ENCODE data around the gene UNC5C.

The UNC5C gene

GRCh38 chr4:95340191-95340590, 208.6 kb downstream of the UNC5C start:
- no peak for DNase-seq (ENCODE audit: low read depth)

GRCh38 chr4:95325665-95326064, 223.1 kb downstream of the UNC5C start:
- no peak for DNase-seq (ENCODE audit: low read depth)

- DNase-seq (ENCODE audit: low read depth), result no peak
Observed at GRCh38 chr4:95319169-95319568, 229.6 kb downstream of the UNC5C start.

DNA sequence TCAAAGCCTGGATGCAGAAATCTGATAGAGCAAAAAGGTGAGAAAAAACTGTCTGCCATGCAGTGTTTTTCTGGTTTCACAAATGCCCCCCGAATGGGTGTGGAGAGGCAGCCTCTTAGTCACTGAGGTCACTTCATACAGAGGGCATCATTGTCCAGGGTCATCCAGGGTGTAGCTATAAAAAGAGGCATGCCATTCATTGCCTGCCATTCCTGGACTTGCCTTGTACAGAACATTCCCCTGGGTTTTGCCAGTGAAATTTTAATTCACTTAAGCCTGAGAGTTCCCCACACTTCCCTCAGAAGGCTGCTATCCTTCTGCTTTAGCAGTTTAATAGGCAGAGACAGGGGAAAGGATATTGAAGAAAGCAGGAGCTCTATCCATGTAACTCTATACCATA, 230.3 kb downstream of the UNC5C start:
- DNase-seq (ENCODE audit: low read depth), result no peak

DNA sequence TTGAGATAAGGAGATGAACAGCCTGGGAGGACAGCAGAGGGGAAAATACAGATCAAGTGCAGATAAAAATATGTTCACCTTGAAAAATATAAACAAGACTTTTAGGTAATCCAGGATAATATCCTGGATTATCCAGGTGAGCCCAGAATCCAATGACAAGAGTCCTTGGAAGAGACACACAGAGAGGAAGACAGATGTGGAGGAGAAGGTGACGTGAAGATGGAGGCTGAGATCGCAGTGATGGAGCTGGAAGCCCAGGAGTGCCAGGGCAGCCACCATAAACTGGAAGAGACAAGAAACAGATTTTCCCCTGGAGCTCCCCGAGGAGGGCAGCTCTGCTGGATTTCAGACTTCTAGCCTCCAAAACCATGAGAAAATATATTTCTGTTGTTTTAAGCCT, 230.7 kb downstream of the UNC5C start:
- DNase-seq (ENCODE audit: low read depth), result no peak

GRCh38 chr4:95317085-95317793, 231.5 kb downstream of the UNC5C start:
- no peak for DNase-seq (ENCODE audit: low read depth)

- no peak for DNase-seq (ENCODE audit: low read depth)
Observed at GRCh38 chr4:95314573-95314972, 234.2 kb downstream of the UNC5C start.

- no peak for DNase-seq (ENCODE audit: low read depth)
Observed at GRCh38 chr4:95304898-95305297, 243.9 kb downstream of the UNC5C start.

- DNase-seq (ENCODE audit: low read depth), result no peak
Observed at GRCh38 chr4:95300304-95300703, 248.5 kb downstream of the UNC5C start.

DNA sequence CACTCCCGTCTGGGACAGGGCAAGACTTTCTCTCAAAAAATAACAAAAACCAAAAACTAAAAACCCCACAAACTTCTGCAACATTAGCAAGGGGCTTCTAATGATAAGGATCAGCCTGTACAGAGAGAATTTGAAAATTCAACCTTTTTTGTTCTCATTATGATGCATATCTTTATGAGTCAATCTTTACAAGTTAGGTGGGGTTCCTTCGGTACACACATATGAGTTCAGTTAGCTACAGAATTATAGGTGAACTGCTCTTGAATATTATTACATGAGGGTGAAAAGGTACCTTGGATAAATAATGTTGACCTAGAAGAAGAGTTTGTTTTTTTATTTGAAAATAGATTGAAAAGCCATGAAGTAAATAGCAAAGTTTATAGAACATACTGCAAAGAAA, 252.7 kb downstream of the UNC5C start:
- DNase-seq (ENCODE audit: low read depth), result no peak

GRCh38 chr4:95295157-95295556, 253.6 kb downstream of the UNC5C start:
- no peak for DNase-seq (ENCODE audit: low read depth)

GRCh38 chr4:95294321-95294720, 254.5 kb downstream of the UNC5C start:
- no peak for DNase-seq (ENCODE audit: low read depth)

DNA sequence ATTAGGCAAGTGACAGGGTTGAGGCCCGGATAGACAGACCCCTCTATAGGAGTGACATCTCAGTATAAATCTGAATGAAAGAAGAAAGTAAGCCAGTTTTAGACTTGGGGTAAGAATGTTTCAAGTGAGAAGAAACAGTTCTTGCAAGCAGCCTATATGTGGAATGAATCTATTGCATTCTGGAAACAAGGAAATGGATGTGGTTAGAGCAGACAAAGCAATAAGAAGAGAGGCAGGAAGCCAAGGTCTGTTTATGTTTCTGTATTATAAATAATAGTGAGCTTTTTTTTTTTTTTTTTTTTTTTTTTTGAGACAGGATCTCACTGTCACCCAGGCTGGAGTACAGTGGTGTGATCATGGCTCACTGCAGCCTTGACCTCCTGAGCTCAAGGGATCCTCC, 255.8 kb downstream of the UNC5C start:
- no peak for DNase-seq (ENCODE audit: low read depth)

- DNase-seq (ENCODE audit: low read depth), result no peak
Observed at GRCh38 chr4:95290702-95291101, 258.1 kb downstream of the UNC5C start.

- no peak for DNase-seq (ENCODE audit: low read depth)
Observed at GRCh38 chr4:95289028-95289634, 259.6 kb downstream of the UNC5C start.

- no peak for DNase-seq (ENCODE audit: low read depth)
Observed at GRCh38 chr4:95288552-95288951, 260.2 kb downstream of the UNC5C start.

GRCh38 chr4:95285797-95286196, 263.0 kb downstream of the UNC5C start:
- DNase-seq (ENCODE audit: low read depth), result no peak

DNA sequence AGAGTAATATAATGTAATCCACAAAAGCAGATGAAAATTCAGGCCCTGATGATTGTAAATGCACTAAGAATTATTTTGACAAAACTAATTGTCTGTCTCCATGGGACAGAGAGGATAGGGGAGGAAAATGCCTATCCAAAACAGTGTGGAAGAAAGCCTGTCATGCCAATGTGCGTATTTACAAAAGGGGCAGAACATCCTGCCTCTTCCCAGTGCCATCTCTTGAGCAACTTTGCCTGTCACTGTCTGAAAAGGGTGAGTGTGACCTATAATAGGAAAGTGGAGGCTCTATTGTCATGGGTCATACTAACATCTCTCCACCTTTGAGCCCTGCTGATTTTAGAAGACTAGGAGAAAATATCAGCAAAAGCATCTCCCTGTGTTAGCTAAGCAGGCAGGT, 264.1 kb downstream of the UNC5C start:
- no peak for DNase-seq (ENCODE audit: low read depth)

DNA sequence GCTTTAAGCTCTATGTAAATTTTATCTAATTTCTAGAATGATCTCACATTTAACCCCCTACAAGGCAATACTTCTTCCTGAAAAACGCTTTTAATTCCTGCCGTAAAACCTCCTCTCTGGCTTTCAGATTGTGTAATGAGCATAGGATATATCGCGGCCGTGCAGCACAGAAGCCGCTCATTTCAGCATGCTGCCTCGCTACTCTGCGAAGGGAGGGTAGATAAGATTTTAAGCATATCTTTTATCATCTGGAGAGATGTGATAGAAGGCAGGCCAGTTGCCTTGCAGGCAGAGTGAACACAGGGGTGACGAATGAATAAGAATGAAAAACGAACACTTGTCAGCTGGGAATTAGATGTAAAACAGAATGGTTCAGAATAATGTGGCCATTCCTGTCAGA, 265.5 kb downstream of the UNC5C start:
- DNase-seq (ENCODE audit: low read depth), result no peak

DNA sequence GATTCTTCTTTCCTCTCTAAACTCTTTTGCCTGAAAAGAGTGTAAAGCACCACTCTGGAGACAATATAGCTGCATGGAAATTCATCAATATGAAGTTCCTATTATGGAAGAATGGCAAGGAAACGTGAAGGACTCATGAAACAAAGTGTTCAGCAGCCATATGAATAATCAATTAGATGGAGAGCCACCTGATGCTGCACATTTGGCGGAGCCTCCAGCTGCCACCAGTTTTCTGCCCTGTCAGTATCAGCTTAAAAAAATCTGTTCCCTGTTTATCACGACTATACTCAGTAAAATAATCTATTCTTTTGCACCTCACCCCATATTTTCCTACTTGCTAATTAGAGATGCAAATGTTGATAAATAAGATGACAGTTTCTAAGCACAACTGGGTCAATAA, 276.0 kb downstream of the UNC5C start:
- no peak for DNase-seq (ENCODE audit: low read depth)

- DNase-seq (ENCODE audit: low read depth), result no peak
Observed at GRCh38 chr4:95272036-95272435, 276.7 kb downstream of the UNC5C start.

- no peak for DNase-seq (ENCODE audit: low read depth)
Observed at GRCh38 chr4:95268819-95269565, 279.8 kb downstream of the UNC5C start.

- DNase-seq (ENCODE audit: low read depth), result no peak
Observed at GRCh38 chr4:95267081-95267480, 281.7 kb downstream of the UNC5C start.
